Measurements from ENCODE around the gene PLXNA4. TPM values are rescaled to one million over a fixed set of nuclear protein-coding genes. Genes with fewer than 3 reads are reported as not detected.
A peak's percentile ranks its signal among the peaks of the same experiment; 100 is the strongest.

PLXNA4 gene
- total and polyA plus RNA-seq, 2 experiments from 2014 or later = 1.9 to 4.8 TPM

- no peak for DNase-seq (ENCODE audit: low spot score)
- H3K4me3 ChIP-seq = no peak overlapping the region
- H3K4me1 ChIP-seq (ENCODE audit: insufficient read depth) = no peaks in the 10 kb centered on the region
- H2AFZ ChIP-seq = no peak overlapping the region
- WGBS (ENCODE audit: low lambda C conversion rate, missing lambda C conversion rate) = 89% methylated on average over 6 of the region's 6 CpGs
- H3K79me2 ChIP-seq = no peaks in the 10 kb centered on the region
- no peak overlapping the region for H3K4me2 ChIP-seq
- no peaks in the 10 kb centered on the region for H3K36me3 ChIP-seq (replicated peaks; ENCODE audit: insufficient read depth, low read depth)
- H3K27ac ChIP-seq = no peak overlapping the region
- no peaks in the 10 kb centered on the region for H3K9me3 ChIP-seq (ENCODE audit: low read depth)
- TF ChIP-seq CTCF (IDR thresholded peaks at IDR 0.05; ENCODE audit: poor library complexity) (no peak), EZH2 (IDR thresholded peaks at IDR 0.05; ENCODE audit: borderline replicate concordance) (no peak), EZH2phosphoT487 (IDR thresholded peaks at IDR 0.05; ENCODE audit: low read depth, severe bottlenecking, unreplicated experiment) (no peak)
- no peaks in the 10 kb centered on the region for H3K27me3 ChIP-seq
- no peaks in the 10 kb centered on the region for H3K9me2 ChIP-seq (replicated peaks; ENCODE audit: insufficient read depth)
- H4K20me1 ChIP-seq (ENCODE audit: insufficient read depth, poor library complexity, severe bottlenecking) = no peaks in the 10 kb centered on the region
Observed at GRCh38 chr7:132300599-132301277, 275.5 kb downstream of the PLXNA4 start.

GRCh38 chr7:132298790-132299189 lies 277.5 kb downstream of the PLXNA4 start:
- Histone ChIP-seq H3K36me3 (replicated peaks; ENCODE audit: insufficient read depth, low read depth) (no peaks in the 10 kb centered on the region), H3K4me3 (no peak overlapping the region), H3K9me2 (replicated peaks; ENCODE audit: insufficient read depth) (no peaks in the 10 kb centered on the region), H3K27ac (no peak overlapping the region), H3K4me1 (ENCODE audit: insufficient read depth) (no peaks in the 10 kb centered on the region), H2AFZ (no peak overlapping the region), H3K79me2 (no peaks in the 10 kb centered on the region), H3K4me2 (no peak overlapping the region), H3K9me3 (ENCODE audit: low read depth) (no peaks in the 10 kb centered on the region), H3K27me3 (no peaks in the 10 kb centered on the region), H4K20me1 (ENCODE audit: insufficient read depth, poor library complexity, severe bottlenecking) (no peaks in the 10 kb centered on the region)
- TF ChIP-seq CTCF (IDR thresholded peaks at IDR 0.05; ENCODE audit: poor library complexity) (no peak), EZH2 (IDR thresholded peaks at IDR 0.05; ENCODE audit: borderline replicate concordance) (no peak), EZH2phosphoT487 (IDR thresholded peaks at IDR 0.05; ENCODE audit: low read depth, severe bottlenecking, unreplicated experiment) (no peak)
- DNase-seq (ENCODE audit: low spot score) = peak; percentile 44
- 70% methylated on average over 4 of the region's 4 CpGs for WGBS (ENCODE audit: low lambda C conversion rate, missing lambda C conversion rate)

GRCh38 chr7:132296820-132297219 lies 279.4 kb downstream of the PLXNA4 start:
- Histone ChIP-seq H3K4me2 (no peak overlapping the region), H4K20me1 (ENCODE audit: insufficient read depth, poor library complexity, severe bottlenecking) (no peaks in the 10 kb centered on the region), H3K36me3 (replicated peaks; ENCODE audit: insufficient read depth, low read depth) (no peaks in the 10 kb centered on the region), H3K9me3 (ENCODE audit: low read depth) (no peaks in the 10 kb centered on the region), H3K27ac (no peak overlapping the region), H3K4me1 (ENCODE audit: insufficient read depth) (no peaks in the 10 kb centered on the region), H3K27me3 (no peaks in the 10 kb centered on the region), H3K4me3 (no peak overlapping the region), H3K9me2 (replicated peaks; ENCODE audit: insufficient read depth) (no peaks in the 10 kb centered on the region), H2AFZ (no peak overlapping the region), H3K79me2 (no peaks in the 10 kb centered on the region)
- WGBS (ENCODE audit: low lambda C conversion rate, missing lambda C conversion rate) = 88% methylated on average over 8 of the region's 8 CpGs
- TF ChIP-seq EZH2phosphoT487 (IDR thresholded peaks at IDR 0.05; ENCODE audit: low read depth, severe bottlenecking, unreplicated experiment) (no peak), EZH2 (IDR thresholded peaks at IDR 0.05; ENCODE audit: borderline replicate concordance) (no peak), CTCF (IDR thresholded peaks at IDR 0.05; ENCODE audit: poor library complexity) (no peak)
- DNase-seq (ENCODE audit: low spot score) = no peak

All from hepatocyte (in vitro differentiated cells).